Stimulated activated CD8-positive, alpha-beta memory T cell treated with anti-CD3 and anti-CD28 coated beads, Interleukin-12 subunit alpha, Interleukin-12 subunit beta, amount 100 ng/mL, for 24 hours (primary cell): ENCODE measurements around the gene NUMBL.
"Not testable (repeated sequence)": the region's sequence is repeated elsewhere in the genome, so short reads cannot be mapped to it uniquely, and the experiment has no call there.

ENCODE experiments used
- DNase-seq: peaks from one replicate; pipeline ENCODE4 v3.0.0-alpha.2; 2020; ENCODE audit errors: extremely low read depth

Gene NUMBL

GRCh38 chr19:40629346-40629745 is 61.1 kb downstream of the NUMBL start:
- no peak for DNase-seq

- DNase-seq = no peak
Observed at GRCh38 chr19:40627486-40628279, 62.8 kb downstream of the NUMBL start.

GRCh38 chr19:40626918-40627317 is 63.5 kb downstream of the NUMBL start:
- no peak for DNase-seq

- DNase-seq = no peak
Observed at GRCh38 chr19:40625406-40626120, 64.9 kb downstream of the NUMBL start.

GRCh38 chr19:40624369-40625153 is 65.9 kb downstream of the NUMBL start:
- not testable (repeated sequence) for DNase-seq

- no peak for DNase-seq
Observed at GRCh38 chr19:40623403-40624251, 66.8 kb downstream of the NUMBL start.

GRCh38 chr19:40622773-40623075 is 67.7 kb downstream of the NUMBL start:
- DNase-seq = no peak

GRCh38 chr19:40621966-40622772 is 68.3 kb downstream of the NUMBL start:
- no peak for DNase-seq

GRCh38 chr19:40621283-40621682 is 69.2 kb downstream of the NUMBL start:
- no peak for DNase-seq

GRCh38 chr19:40620161-40620485 is 70.3 kb downstream of the NUMBL start:
- DNase-seq = no peak

- DNase-seq = no peak
Observed at GRCh38 chr19:40619333-40620160, 70.9 kb downstream of the NUMBL start.

GRCh38 chr19:40617961-40618360 is 72.5 kb downstream of the NUMBL start:
- no peak for DNase-seq

GRCh38 chr19:40616941-40617340 is 73.5 kb downstream of the NUMBL start:
- no peak for DNase-seq

GRCh38 chr19:40616178-40616577 is 74.3 kb downstream of the NUMBL start:
- no peak for DNase-seq
